CD1c-positive myeloid dendritic cell (primary cell): ENCODE data around the gene RBKS.
"Not testable (repeated sequence)": the region's sequence is repeated elsewhere in the genome, so short reads cannot be mapped to it uniquely, and the experiment has no call there.

Experiments
- DNase-seq: peaks from one replicate; pipeline ENCODE4 v3.0.0-alpha.2; 2016; ENCODE audit errors: extremely low spot score

Gene RBKS

GRCh38 chr2:27763907-27764267, 126.3 kb downstream of the RBKS start:
- DNase-seq, result no peak

- no peak for DNase-seq
Observed at GRCh38 chr2:27762951-27763906, 127.0 kb downstream of the RBKS start.

DNA sequence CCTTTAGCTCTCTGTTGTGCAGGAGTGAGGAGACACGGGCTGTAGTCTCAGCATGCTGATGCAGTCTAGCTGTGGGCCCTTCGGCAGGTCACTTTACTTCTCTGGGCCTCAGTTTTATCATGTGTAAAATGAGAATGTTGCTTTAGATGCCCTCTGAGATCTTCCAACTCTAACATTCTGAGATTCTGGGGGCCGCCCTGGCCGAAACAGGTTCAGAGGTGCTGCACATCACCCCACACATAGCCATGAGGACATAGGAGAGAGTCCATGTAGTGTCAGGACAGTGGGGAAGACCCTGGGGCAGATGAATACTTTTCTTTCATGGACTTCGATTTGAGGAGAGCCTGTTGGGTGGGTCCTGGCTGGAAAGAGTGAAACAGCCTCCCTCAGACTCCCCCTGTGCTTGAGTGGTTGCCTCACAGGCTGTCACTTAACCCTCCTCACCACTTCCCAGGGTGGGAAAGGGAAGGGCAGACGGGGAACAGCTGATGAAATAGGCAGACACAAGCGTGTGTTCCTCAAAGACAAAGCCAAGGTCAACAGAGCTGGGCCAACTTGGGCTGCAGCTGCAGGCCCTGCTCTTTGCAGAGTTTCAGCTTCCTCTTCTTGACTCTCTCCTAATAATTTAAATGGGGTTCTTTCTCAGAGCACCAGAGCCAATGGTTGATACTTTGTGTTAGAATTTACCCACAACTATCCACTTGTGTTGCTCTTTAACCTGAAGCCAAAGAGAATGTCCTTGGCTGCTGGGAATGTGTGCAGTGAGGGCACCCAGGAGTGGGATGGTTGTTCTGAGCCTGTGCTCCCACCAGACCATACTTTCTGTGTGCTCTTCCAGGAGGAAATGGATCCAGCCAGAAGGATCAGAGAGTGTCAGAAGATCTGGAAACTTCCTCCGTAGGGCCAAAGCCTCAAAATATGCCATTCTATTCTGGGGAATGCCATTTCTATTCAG, 133.4 kb downstream of the RBKS start:
- peak; percentile 72 for DNase-seq

DNA sequence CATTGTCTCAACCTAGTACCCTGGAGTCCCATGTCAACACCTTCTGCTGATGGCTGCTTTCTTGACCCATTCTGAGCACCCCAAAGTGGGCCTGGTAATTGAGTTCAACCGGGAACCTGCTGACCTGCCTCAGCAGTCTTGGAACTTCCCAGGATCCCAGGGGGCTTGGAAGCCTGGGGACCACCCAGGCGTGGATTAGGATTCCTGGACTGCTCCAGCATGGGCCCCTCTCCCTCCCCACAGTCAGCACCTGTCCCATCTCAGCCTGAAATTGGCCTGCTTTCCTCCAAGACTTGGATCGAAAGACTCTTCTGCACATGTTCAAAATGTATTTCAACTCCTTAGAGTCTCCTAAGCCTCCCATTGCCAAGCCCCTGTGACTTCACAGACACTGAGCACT, 134.1 kb downstream of the RBKS start:
- DNase-seq, result no peak

DNA sequence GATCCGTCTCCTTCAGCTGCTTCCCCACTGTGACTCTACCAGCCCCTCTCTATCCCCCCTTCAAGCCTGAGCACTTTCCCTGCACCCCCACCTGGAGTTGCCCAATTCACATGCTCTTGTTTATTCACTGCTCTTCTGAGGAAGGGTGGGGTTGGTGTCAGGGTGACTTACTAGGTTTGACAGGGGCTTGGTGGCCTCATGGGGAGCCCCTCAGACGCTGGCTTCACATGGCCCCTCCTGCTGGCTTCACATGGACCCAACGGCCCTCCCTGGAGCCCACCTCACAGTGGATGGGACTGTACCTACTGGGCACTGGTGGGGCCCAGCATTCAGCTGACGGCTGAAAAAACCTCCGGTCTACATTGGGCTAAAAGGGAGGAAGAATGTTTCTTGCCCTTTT, 135.4 kb downstream of the RBKS start:
- no peak for DNase-seq

GRCh38 chr2:27754138-27754588, 136.0 kb downstream of the RBKS start:
- DNase-seq, result peak; percentile 85

GRCh38 chr2:27752551-27753237, 137.5 kb downstream of the RBKS start:
- no peak for DNase-seq

- no peak for DNase-seq
Observed at GRCh38 chr2:27751377-27751776, 138.8 kb downstream of the RBKS start.

GRCh38 chr2:27748803-27749554, 141.2 kb downstream of the RBKS start:
- not testable (repeated sequence) for DNase-seq

- DNase-seq, result no peak
Observed at GRCh38 chr2:27747827-27748352, 142.3 kb downstream of the RBKS start.

DNA sequence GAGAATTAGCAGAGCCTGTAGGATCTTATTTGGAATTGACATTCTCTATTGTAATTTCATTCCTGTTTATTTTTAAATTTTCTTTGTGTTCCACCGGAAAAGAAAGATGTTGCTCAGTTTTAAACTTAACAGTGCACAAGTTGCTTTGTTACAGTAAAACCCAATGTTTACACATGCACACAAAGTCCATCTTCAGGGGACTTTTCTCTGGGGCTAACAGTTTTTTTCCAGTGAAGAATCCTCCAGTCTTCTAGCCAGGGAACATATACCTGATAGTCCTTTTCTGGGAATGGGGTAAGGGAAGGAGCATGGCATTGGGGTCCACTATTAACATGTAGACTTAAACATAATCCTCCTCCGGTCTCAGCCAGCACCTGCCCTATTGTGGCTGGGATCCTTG, 143.9 kb downstream of the RBKS start:
- no peak for DNase-seq

DNA sequence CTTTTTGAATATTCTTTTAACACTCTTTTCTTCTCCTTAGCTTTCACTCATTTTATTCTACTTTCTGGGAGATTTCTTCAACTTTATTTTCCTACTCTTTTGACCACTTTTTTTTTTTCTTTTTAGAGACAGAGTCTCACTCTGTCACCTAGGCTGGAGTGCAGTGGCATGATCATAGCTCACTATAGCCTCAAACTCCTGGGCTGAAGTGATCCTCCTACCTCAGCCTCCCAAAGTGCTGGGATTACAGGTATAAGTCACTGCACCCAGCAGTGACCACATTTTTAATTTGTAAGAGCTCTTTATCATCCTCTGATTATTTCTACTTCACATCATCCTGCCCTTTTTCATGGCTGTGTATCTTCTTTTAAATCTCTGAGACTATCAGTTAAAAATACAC, 144.7 kb downstream of the RBKS start:
- DNase-seq, result not testable (repeated sequence)

GRCh38 chr2:27742571-27742970, 147.6 kb downstream of the RBKS start:
- no peak for DNase-seq

DNA sequence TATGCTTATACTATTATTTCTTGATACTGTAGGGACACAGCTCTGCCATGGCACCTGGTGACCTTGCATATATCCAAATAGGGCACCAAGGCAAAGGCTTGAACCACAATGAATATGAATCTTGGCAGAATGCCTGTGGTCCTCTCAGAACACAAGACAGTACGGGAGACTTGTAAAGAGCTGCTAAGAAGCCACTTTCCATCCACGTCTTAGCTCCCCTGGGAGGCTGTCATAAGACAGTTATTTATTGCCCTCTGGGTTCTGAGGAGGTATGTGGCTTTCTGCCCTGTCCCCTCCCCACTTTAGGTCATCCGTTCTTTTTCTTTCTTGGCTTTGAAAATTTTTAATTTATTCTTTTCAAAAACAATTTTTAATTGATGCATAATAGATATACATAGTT, 148.5 kb downstream of the RBKS start:
- DNase-seq, result no peak

GRCh38 chr2:27739058-27739373, 151.2 kb downstream of the RBKS start:
- no peak for DNase-seq

- no peak for DNase-seq
Observed at GRCh38 chr2:27738349-27739057, 151.7 kb downstream of the RBKS start.

DNA sequence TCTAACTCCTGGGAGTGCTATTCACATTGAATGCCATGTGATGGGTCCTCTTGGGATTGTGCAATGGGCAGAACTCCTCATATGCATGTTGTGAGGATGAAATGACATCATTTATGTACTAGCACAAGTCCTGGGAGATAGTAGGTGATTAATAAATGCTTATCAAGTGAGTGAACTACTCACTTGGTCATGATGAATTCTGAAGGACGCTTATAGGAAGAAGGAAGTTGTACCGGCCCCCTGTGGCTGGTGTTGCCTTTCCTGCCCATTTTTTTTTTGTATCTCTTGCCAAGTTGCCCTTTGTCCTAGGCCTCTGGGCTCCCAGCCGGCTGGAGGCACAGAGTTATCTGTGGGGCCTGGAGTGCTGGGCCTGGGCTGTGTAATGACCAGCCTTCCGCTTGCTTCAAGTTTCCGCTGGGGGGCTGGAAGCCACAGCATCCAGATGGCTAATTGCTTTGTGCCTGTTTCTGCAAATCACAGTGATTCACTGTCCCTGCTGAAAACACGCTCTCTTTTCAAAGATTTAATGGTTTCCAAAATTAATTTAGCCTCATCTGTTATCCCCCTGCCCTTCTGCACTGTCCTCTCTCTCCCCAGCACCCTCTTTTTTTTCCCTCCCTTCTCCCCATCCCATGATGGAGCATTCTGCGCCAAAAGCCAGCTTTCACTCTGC, 152.4 kb downstream of the RBKS start:
- DNase-seq, result no peak

GRCh38 chr2:27736890-27737204, 153.3 kb downstream of the RBKS start:
- no peak for DNase-seq

DNA sequence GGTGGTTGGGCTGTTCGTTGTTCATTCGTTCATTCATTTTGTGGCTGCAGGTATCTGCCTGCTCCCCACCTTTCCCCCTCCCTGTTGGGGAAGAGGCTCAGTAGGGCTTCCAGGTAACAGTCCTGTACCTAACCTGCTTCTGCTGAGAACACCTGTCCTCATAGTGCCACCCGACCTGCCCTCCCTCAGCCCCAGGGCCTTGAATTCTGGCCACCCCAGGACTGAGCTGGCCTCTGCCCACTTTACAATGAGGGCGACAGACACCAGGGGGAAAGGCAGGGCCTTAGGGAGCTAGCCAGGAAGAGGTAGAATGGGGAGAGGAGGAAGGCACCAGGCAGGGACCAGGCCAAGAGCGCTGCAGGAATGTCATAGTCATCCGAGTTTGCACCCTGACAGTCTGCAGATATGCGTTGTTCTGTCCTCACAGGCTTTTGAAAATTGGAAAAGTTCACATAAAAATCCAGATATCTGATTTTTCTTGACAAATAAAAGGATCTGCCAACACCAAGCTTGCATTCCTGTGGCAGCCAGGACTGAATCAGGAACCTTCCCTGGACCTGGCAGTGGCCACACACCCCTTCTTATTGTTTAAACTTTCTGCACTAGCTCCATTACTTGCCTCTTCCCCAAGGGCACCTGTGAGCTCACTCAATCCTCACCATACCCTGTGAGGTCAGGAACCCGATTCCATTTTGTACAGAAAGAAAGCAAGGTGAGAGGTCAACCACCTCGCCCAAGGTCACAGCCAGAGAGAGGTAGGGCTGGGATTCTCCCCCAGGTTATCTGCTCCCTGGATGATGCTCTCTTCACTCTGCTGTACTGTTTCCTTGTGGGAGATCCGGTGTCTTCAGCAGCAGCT, 153.9 kb downstream of the RBKS start:
- DNase-seq, result no peak
